B cell (primary cell): ENCODE data around the gene PRH1.

Experiments used
- CTCF ChIP-seq: fragments of 200-600 bp; IDR thresholded peaks from one replicate; pipeline ENCODE4 v1.8.0; 2022; ENCODE audit warnings: antibody characterized with exemption, mild to moderate bottlenecking
- EZH2 ChIP-seq: IDR thresholded peaks from 2 replicates; pipeline ENCODE4 v1.6.1; 2012; ENCODE audit warnings: borderline replicate concordance, low read depth, mild to moderate bottlenecking, moderate library complexity, low read length; ENCODE audit not compliant: insufficient read depth, poor library complexity, severe bottlenecking

GRCh38 chr12:10900530-10900929 lies 16.5 kb upstream of the PRH1 start:
- TF ChIP-seq CTCF (no peak), EZH2 (no peak)
